Renal cortical epithelial cell (primary cell): ENCODE data around the gene KTN1. TPM values are rescaled to one million over a fixed set of nuclear protein-coding genes. Genes with fewer than 3 reads are reported as not detected.
A peak's percentile ranks its signal among the peaks of the same experiment; 100 is the strongest.

Experiments used
- DNase-seq: peaks from one replicate; pipeline ENCODE4 v3.0.0-alpha.2; 2011; ENCODE audit warnings: low read depth
- total RNA-seq: library from RNA; depleted of rRNA; stranded (reverse); fragments of >200 nt; gene quantifications from 2 replicates; pipeline ENCODE4 v1.2.3, GENCODE V29; 2014

Gene KTN1, protein sequence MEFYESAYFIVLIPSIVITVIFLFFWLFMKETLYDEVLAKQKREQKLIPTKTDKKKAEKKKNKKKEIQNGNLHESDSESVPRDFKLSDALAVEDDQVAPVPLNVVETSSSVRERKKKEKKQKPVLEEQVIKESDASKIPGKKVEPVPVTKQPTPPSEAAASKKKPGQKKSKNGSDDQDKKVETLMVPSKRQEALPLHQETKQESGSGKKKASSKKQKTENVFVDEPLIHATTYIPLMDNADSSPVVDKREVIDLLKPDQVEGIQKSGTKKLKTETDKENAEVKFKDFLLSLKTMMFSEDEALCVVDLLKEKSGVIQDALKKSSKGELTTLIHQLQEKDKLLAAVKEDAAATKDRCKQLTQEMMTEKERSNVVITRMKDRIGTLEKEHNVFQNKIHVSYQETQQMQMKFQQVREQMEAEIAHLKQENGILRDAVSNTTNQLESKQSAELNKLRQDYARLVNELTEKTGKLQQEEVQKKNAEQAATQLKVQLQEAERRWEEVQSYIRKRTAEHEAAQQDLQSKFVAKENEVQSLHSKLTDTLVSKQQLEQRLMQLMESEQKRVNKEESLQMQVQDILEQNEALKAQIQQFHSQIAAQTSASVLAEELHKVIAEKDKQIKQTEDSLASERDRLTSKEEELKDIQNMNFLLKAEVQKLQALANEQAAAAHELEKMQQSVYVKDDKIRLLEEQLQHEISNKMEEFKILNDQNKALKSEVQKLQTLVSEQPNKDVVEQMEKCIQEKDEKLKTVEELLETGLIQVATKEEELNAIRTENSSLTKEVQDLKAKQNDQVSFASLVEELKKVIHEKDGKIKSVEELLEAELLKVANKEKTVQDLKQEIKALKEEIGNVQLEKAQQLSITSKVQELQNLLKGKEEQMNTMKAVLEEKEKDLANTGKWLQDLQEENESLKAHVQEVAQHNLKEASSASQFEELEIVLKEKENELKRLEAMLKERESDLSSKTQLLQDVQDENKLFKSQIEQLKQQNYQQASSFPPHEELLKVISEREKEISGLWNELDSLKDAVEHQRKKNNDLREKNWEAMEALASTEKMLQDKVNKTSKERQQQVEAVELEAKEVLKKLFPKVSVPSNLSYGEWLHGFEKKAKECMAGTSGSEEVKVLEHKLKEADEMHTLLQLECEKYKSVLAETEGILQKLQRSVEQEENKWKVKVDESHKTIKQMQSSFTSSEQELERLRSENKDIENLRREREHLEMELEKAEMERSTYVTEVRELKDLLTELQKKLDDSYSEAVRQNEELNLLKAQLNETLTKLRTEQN (N-terminal part only)
- total RNA-seq, result 208 and 317 TPM in 2 replicates

DNA sequence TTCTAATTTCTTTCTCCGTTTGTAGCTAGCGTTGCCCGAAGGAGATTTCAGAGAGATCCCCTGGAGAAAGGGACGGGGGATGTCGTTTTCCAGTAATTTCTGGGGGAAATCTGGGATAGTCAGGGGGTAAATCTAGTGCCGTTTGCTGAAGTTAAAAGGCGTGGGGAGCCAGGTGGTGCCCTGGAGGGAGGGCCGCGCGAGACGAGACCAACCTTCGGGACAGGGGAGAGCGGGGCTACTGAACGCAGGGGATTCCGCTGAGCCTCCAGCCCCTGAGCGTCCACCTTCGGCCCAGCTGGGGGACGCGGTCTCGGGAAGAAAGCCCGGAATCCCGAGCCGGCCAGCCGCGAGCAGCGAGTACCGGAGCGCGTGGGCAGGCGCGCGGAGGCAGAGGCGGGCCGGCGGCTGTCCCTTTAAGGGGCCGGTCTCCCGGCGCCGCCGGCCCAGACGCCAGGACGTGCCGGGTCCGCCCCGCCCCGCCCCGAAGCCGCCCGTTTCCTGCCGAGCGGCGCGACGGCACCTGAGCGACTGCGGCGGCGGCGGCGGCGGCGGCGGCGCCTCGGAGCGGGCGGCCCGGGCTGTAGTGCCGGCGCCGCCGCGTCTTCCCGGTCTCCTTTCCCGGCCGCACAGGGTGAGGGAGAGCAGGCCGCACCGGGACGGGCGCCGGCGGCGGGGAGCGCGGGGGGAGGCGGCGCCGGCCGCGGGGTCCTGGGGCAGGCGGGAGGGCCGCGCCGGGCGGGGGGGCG, at the start of gene KTN1:
Gene KTN1, plus strand, starts transcription at position 484 of the 746 bp plus-strand sequence. CDS start 31,842 bp downstream, outside the sequence.
- peak; percentile 42 for DNase-seq

DNA sequence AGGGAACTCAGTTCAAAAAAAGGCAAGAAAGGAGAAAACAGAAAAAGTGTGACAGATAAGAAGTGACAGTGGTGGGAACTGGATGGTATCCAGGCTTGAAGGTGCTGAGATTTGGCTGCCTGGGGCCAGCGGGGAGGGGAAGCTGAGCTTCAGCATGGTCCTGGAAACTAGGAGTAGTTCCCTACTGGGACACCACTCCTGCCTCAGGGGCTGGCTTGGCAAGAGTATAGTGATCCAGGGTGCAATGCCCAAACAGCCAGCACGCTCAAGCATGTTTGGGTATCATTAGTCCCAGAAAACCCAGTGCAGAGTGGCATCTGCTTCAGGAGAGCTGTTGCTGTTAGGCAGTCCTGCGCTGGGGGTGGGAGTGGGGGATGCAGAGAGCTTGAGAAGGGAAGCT, 49.5 kb upstream of the KTN1 start:
- DNase-seq, result no peak

DNA sequence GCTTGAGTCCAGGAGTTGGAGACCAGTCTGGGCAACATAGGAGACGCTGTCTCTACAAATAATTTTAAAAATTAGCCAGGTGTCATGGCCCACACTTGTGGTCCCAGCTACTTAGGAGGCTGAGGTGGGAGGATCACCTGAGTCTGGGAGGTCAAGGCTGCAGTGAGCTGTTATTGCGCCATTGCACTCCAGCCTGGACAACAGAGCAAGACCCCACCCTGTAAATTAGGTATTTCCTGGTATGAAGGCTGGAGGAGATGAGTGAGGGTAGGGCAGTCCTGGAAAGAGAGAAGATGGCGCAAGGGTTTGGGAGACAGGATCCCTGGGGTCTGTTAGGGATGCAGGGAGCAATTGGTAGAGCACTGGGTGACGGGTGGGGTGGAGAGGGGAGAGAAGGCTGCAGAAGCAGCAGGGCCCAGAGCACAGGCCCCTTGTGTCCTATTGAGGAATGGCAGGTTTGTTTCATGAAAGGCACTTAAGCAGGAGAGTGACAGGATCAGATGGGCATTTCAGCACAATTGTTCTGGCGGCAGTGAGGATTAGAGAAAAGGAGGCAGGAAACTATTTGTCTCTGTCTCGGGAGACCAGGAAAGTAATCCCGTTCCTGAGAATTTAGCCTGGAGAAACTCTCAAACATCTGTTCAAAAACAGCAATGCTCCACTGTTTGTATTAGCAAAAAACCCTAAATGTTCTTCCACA, 47.2 kb upstream of the KTN1 start:
- no peak for DNase-seq

DNA sequence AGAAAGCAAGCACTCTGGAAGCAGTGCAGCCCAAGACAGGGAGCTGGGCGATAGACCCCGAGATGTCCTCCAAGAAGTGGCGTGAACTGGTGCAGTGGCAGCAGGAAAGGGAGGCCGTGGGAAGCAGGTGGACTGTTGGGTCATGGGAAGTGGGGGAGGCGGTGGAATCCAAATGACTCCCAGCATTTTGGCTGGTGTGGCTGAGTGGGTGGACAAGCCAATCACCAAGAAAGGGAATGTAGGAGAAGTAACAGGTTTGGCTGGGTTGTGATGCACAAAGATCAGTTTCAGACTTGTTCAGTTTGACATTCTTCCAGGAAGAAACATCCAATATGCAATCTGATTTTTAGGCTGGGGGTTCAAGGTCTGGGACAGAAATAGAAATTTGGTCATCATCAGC, 46.0 kb upstream of the KTN1 start:
- DNase-seq, result no peak

DNA sequence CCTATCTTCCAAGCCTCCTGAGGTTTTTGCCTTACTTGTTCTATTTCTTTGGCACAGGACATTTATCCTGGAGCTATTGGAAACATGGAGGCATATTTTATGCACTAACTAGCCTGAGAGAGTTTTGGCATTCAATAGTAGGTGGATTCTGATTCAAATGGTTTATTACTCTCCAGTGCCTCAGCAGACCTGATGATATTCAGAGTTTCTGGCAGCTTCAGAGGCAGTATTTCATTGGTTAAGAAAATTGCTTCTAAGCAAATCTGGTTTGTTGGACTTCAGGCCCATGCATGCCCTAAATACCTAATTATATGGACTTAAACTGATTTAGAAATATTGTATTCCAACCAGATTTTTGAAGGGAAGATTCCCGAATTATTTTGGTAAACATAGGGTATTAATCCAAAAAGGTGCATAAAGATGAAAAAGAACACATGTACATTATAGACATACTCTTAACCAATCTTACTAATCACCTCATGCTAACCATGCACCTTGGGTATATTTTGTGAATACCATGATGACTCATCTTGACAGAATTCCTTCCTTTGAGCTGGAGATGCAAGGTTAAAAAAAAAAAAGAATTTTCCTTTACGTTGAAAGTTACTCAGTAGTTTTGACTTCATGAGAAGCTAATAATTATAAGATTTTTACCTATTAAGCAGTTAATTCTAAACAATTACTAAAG, 44.3 kb upstream of the KTN1 start:
- peak; percentile 78 for DNase-seq

DNA sequence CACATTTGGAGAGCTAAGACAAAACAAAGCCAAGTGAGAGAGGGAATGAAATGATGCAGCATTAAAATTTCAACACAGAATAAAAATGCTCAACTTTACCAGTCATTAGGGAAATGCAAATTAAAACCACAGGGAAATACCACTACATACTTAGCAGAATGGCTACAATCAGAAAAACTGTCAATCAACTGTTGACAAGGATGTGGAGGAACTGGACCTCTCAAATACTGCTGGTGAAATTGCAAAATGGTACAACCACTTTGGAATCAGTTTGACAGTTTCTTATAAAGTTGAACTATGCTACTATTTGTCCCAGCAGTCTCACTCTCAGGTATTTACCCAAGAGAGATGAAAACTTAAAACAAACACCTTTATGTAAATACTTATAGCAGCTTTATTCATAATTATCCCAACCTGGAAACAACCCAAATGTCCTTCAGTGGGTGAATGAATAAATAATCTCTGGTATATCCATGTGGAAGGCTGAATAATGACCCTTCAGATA, 43.8 kb upstream of the KTN1 start:
- DNase-seq, result peak; percentile 80

DNA sequence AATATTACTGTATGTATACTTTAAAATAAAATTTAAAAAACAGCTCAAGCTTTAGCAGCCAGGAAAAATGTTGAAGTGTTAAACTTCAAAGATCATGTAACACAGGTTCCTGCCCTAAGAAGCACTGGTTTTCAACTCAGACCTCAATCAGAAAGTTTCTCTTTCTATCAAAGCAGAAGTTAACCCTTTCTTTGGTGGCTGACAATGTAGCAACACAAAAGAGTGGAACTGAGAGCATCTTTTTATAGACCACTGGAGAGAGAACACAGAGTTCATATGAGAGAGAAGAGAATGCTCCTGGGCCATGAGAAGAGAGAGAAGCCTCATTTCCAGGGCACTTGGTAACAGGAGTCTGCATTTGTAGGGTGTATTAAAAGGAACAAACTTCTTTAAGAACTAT, 42.2 kb upstream of the KTN1 start:
- no peak for DNase-seq

DNA sequence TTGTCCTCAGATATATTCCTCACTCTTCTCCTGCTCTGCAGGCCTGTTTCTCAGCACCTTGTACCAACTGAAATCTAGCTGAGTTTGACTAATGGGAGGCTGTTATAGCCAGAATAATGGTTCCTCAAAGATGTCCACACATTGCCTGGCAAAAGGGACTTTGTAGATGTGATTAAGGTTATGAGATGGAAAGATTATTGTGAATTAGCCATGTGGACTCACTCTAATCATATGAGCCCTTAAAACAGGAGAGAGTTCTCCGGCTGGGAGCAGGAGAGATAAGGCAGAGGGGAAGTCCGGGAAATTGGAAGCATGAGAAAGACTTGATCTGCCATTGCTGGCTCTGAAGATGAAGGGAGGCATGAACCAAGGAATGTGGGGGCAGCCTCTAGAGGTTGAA, 40.0 kb upstream of the KTN1 start:
- no peak for DNase-seq

DNA sequence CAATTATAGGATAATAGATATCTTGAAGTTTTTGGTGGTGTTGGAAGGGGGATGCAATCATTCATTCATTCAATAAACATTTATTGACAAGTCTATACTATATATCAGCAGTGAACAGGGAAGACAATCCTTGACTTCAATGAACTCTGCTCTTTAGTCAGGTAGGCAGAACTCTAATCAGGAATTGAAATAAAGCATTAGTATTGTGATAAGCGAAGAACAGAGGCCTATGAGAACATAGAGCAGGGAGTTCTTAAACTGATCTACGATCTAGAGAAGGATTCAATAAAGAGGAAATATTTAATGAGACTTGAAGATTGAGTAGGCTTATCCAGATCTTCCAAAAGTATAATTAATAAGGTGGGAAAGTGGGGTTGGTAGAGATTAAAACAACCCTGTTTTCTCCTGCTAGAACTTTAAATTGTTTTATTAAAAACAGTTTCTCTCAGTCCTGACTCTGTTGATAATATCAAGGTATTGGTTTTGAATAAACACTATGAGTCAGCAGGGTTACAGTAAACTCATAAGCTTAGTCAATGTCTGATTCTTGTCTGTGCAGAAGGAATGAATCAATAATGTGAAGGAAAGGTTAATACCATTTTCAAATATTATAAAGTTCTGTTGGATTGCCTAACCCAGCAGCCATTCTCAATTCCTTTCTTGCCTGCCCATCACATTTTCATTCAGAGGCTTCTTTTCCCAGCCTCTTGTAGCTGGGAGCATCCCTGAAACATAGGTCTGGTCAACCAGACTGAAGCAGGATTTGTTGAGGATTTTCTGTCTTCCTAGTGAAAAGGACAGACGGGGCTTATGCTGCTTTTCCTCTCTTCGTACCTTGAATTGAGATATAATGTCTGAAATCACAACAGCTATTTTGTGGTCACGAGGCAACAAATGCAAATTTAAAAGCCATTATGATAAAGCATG, 38.9 kb upstream of the KTN1 start:
- peak; percentile 25 for DNase-seq

DNA sequence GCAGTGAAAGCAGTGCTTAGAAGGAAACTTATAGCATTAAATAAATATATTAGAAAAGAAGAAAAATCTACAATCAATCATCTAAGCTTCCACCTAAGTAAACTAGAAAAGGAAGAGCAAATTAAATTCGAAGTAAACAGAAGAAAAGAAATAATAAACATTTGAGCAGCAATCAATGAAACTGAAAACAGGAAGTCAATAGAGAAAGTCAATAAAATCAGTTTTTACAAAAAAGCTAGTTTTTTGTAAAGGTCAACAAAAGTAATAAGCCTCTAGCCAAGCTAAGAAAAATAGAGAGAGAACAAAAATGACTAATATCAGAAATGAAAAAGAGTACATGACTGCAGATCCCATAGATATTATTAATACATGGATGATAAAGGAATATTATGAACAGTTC, 34.2 kb upstream of the KTN1 start:
- DNase-seq, result no peak

DNA sequence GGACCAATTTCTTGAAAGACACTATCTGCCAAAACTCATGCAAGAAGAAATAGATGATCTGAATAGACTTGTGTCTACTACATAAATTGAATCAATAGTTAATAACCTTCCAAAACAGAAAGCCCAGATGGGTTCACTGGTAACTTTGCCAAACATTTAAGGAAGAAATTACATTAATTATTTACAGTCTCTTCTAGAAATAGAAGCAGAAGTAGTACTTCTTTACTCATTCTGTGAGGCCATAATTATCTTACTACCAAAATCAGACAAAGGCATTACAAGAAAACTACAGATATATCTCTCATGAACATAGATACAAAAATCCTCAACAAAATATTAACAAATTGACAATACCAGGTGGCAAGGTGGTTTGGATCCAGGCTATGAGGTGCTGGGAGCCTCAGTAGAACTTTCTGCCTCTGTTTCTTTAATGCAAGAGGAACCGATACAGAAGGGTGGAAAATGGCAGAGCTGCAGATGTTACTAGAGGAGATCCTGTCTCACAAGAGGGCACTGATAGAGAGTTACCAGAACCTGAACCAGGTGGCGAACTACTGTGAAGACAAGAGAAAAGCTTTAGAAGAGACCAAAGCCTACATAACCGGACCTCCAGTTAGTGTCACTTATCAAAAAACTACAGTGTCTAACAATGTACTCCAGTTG, 33.7 kb upstream of the KTN1 start:
- DNase-seq, result no peak

DNA sequence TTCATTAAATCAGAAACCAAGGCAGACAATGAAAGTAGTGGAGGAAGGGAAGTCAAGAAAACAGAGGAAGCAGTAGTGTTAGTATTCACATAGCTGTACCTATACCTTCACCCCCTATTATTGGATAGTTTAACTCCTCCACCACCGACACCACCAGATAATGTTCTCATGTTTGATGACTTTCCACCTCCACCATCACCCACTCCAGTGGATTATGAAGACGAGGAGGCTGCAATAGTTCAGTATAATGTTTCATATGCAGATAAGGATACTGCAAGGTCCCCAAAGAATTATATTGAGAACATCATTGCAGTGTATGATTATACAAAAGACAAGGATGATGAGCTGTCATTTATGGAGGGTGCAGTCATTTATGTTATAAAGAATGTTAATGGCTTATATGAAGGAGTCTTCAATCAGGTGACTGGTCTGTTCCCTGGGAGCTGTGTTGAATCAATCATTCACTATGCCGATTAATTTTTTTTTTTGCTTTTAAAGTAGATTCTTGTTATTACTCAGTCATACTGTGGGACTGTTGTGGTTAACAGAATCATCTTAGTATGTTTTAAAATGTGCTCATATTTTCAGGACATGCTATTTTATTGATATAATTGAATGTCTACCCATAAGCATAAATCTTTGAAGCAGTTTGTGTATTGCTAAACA, 32.2 kb upstream of the KTN1 start:
- DNase-seq, result peak; percentile 37

DNA sequence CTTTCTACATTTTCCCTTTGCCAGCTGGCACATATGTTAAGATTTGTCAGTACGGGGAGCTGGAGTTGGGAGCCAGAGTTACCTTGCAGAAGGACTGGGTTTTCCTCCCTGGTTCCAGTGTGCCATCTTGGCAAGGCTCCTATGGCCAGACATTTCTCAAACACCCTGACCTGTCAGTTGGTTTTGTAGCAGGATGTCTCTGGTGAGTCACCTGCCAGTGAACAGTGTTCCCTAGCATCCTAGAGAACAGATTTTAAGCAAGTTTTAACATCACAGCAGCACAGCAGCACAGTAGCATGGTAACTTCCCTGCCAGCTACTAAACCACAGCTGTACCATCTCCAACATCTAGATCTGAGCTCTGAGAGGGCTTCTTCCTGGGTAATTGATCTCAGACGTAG, 26.2 kb upstream of the KTN1 start:
- no peak for DNase-seq

DNA sequence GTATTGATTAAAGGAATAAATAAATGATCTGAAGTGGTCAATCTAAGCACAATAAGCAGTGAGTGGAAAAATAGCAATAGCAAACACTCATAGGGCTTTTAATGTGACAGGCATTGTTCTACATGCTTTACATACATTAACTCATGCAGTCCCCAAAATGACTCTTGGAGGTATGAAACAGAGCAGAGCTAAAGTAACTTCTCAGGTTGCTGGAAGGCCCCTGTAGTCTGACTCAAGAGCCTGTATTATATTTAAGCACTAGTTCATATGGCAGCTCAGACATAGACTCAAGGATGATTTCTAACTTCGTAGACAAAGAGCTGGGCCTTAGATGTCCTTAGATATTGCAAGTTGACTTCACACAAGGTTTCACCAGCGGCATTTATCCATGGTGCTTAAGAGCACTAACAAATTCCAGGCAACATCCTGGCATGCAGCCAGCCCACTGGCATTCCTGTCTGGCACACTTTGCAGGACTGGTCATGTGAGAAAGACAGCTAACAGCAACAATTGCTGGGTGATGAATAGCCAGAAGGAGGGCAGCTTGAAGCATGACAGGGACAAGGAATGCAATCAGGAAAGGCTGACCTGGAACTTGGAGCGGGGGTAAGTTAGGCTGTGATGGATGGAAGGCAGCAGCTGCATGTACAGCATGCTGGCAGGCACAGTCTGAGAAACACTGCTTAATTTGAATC, 22.9 kb upstream of the KTN1 start:
- DNase-seq, result peak; percentile 100

DNA sequence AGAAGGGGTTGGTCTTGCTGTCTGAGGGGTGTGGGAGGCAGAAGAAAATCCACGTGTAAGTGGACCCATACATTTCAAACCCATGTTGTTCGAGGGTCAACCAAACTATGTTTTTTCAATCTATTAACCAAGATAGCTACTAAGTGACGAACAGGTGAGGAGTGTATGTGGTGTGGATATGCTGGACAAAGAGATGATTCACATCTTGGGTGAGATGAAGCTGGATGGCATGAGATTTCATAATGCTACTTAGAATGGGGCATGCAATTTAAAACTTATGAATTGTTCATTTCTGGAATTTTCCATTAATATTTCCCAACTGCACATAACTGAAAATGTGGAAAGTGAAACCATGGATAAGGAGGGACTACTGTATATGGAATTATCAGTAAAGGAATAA, 17.9 kb upstream of the KTN1 start:
- DNase-seq, result no peak

DNA sequence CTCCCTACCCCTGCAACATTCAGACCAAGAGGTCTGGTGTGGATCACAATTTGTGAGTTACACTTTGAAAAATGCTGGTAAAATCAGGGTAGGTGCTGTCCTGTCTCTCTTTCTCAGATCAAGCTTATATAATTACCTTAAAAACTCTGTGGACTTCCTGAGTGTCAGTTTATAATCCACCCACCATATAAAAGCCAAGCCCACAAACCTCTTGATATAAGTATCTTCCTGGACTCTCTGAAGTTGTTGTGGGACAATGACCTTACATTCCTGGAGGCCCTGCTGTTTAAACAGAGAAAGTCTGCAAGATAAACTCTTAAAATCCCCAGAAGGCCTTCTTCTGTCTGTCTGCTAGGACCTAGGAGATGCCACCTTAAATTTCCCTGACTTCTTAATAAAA, 11.4 kb upstream of the KTN1 start:
- DNase-seq, result no peak
